Mucosa of descending colon (tissue), 3 donors: ENCODE measurements around the gene PHF24. TPM values are rescaled to one million over a fixed set of nuclear protein-coding genes. Genes with fewer than 3 reads are reported as not detected.

ENCODE experiments used
- ATAC-seq: fragments of 200-7000 bp; cut with Tn5 transposase; one replicate; pipeline ENCODE4 v1.9.1; 2020; ENCODE audit warnings: mild to moderate bottlenecking, moderate library complexity
- DNase-seq, 3 donors: peaks; one replicate each; pipeline ENCODE4 v3.0.0-alpha.2; 2020
- H3K36me3 ChIP-seq: fragments of 200-600 bp; one replicate; pipeline ENCODE4 v1.8.0; 2021; ENCODE audit warnings: low read depth, mild to moderate bottlenecking
- H3K4me1 ChIP-seq: fragments of 200-600 bp; one replicate; pipeline ENCODE4 v1.8.0; 2021; ENCODE audit warnings: low read depth, mild to moderate bottlenecking
- H3K4me3 ChIP-seq: fragments of 200-600 bp; one replicate; pipeline ENCODE4 v1.8.0; 2021; ENCODE audit warnings: mild to moderate bottlenecking
- H3K9me3 ChIP-seq: fragments of 200-600 bp; one replicate; pipeline ENCODE4 v1.8.0; 2021; ENCODE audit warnings: mild to moderate bottlenecking
- intact Hi-C, 2 donors: fragments of 100-400 bp; cut with DNase I in 1 of 2; cut with micrococcal nuclease in 1 of 2; formaldehyde crosslinking; loops; one replicate each; pipeline versions ENCODE4 v1.11.0 to v1.11.1; 2022; cut with DNase I, micrococcal nuclease
- total RNA-seq, 3 donors: library from RNA; stranded (reverse); fragmentation: NEBNext Ultra II Directional in 2 of 3; extraction: Animal tissue kit (Norgen Biotek cat#: 25700) in 2 of 3; gene quantifications; one replicate each; pipeline versions ENCODE4 v1.2.1 to v1.2.4, GENCODE V29; 2021 to 2023
- TF ChIP-seq, protein P1 (sequence below): fragments of 200-600 bp; IDR thresholded peaks from one replicate; pipeline ENCODE4 v1.8.0; 2022; ENCODE audit warnings: antibody characterized with exemption, mild to moderate bottlenecking
- donor health status: DM: no; HTN: no; CAD: no; lungs with moderate emphysema.
- donor health status: DM: no; HTN: no; CAD: no.
- donor health status: DM: no; HTN: yes; CAD: no.

Gene PHF24
- total RNA-seq, 3 donors from 2014 or later, result 0.55 to 1.3 TPM; not detected in 1

DNA sequence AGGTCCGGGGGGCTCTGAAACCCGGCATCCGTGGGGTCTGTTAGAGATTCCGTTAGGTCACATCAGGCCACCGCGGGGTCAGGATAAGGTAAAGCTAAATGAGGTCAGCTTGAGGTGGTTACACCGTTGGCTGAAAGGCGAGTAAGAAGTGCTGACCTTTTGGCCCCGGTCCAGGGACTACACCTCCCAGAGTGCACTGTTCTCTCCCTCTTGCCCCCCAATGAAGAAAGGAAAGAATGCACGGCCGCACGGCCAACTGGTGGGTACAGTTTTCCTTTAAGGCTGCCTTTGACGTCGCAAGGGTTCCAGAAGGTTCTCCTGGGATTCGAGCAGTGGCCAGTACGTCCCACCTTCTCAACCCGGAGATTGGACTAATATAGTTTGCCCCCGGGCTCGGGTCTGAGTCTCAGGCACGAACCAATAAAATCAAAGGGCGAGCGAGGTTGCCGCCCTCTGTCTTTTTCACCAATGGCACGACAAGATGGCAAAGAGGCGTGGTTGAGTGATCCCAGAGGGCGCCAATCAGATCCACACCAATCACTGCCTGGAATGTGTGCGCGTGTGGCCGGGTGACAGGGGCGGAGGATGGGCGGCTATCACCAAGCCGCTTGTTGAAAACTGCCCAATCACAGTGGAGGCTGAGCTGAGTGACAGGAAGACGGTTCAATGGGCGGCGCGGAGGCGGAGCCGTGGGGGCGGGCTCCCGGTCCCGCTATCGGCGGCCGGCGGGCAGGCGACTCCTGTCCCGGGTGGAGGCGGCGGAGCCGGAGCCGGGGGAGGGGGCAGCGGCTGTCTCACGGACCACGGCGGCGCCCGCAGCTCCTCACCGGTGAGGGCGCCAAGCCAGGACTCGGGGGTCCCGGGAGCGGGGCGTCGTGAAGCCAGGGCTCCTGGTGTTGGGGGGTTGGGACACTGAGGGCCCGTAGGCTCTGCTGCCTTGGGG is 31.2 kb downstream of the PHF24 start, which contains the start of gene DNAJB5:
Gene DNAJB5, plus strand, starts transcription at position 743 of the 943 bp plus-strand sequence. CDS start 886 bp downstream, outside the sequence.
- peak within 1 kb of the TSS; percentile 29 for H3K4me3 ChIP-seq
- DNase-seq (peak; percentile 98), ATAC-seq (peak; percentile 96)
- no peaks in the 10 kb centered on the region for H3K36me3 ChIP-seq
- intact Hi-C loops, result loop anchor here in 1 of 2 donors (5.0 kb wide), 1 partner anchor 92 kb away; a partner anchor contains a TSS
- TF ChIP-seq, protein P1, sequence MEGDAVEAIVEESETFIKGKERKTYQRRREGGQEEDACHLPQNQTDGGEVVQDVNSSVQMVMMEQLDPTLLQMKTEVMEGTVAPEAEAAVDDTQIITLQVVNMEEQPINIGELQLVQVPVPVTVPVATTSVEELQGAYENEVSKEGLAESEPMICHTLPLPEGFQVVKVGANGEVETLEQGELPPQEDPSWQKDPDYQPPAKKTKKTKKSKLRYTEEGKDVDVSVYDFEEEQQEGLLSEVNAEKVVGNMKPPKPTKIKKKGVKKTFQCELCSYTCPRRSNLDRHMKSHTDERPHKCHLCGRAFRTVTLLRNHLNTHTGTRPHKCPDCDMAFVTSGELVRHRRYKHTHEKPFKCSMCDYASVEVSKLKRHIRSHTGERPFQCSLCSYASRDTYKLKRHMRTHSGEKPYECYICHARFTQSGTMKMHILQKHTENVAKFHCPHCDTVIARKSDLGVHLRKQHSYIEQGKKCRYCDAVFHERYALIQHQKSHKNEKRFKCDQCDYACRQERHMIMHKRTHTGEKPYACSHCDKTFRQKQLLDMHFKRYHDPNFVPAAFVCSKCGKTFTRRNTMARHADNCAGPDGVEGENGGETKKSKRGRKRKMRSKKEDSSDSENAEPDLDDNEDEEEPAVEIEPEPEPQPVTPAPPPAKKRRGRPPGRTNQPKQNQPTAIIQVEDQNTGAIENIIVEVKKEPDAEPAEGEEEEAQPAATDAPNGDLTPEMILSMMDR, result no peak
- H3K4me1 ChIP-seq, result peaks cover 4% of the 10 kb centered on the region
- H3K9me3 ChIP-seq, result no peaks in the 10 kb centered on the region

GRCh38 chr9:34989946-34990635 is 32.0 kb downstream of the PHF24 start:
- DNase-seq (peak; percentile 60 to 77 (median 64)), ATAC-seq (peak; percentile 30)
- H3K4me3 ChIP-seq, result peak overlapping the region; percentile 29
- H3K9me3 ChIP-seq, result no peaks in the 10 kb centered on the region
- intact Hi-C loops, result loop anchor here in 1 of 2 donors (5.0 kb wide), 1 partner anchor 93 kb away; a partner anchor contains a TSS
- TF ChIP-seq, protein P1, result no peak
- H3K36me3 ChIP-seq, result no peaks in the 10 kb centered on the region
- peaks cover 4% of the 10 kb centered on the region for H3K4me1 ChIP-seq

GRCh38 chr9:34990908-34991606 is 33.0 kb downstream of the PHF24 start:
- no peak for DNase-seq
- H3K9me3 ChIP-seq, result no peaks in the 10 kb centered on the region
- H3K4me3 ChIP-seq, result no peak overlapping the region
- intact Hi-C loops, result no loop called here
- no peak for ATAC-seq
- H3K4me1 ChIP-seq, result peaks cover 4% of the 10 kb centered on the region
- H3K36me3 ChIP-seq, result no peaks in the 10 kb centered on the region
- TF ChIP-seq, protein P1, result no peak

- TF ChIP-seq, protein P1, result no peak
- H3K4me3 ChIP-seq, result no peak overlapping the region
- peaks cover 4% of the 10 kb centered on the region for H3K4me1 ChIP-seq
- ATAC-seq (no peak), DNase-seq (no peak)
- no peaks in the 10 kb centered on the region for H3K9me3 ChIP-seq
- intact Hi-C loops, result no loop called here
- H3K36me3 ChIP-seq, result no peaks in the 10 kb centered on the region
These were observed 33.7 kb downstream of the PHF24 start for GRCh38 chr9:34991607-34992375.
